Measurements from ENCODE around the gene ILF3. TPM values are rescaled to one million over a fixed set of nuclear protein-coding genes. Genes with fewer than 3 reads are reported as not detected.
A peak's percentile ranks its signal among the peaks of the same experiment; 100 is the strongest.

ILF3 gene
- total and polyA plus RNA-seq, 10 of the 15 experiments (the other 5 are each of a cell fraction or from before 2014, with no cell fraction given) = 28.1 to 383 (median 176) TPM

- TF ChIP-seq NR2C2 (IDR thresholded peaks at IDR 0.05; ENCODE audit: borderline replicate concordance, control insufficient read depth, insufficient read length, low read depth) (no peak), DPF2 (IDR thresholded peaks at IDR 0.05) (no peak), MXI1 (IDR thresholded peaks at IDR 0.05; ENCODE audit: low read depth, low read length) (no peak), EED (IDR thresholded peaks at IDR 0.05; ENCODE audit: low read depth) (no peak), ZBTB40 (IDR thresholded peaks at IDR 0.05; ENCODE audit: borderline replicate concordance) (no peak)
- Histone ChIP-seq H3K4me1 (ENCODE audit: control insufficient read depth, insufficient read depth, low read length) (peaks cover 20% of the 10 kb centered on the region), H4K20me1 (ENCODE audit: control insufficient read depth, insufficient read depth) (peaks cover 5% of the 10 kb centered on the region; the same call in 1 of the 2 replicates), H2AFZ (ENCODE audit: control insufficient read depth, low read depth, low read length) (no peak overlapping the region), H3K9me3 (replicated peaks; ENCODE audit: control insufficient read depth, insufficient read depth, low read length) (no peaks in the 10 kb centered on the region), H3K36me3 (ENCODE audit: control insufficient read depth in 2 of 2, insufficient read depth in 2 of 2, low read length in 1 of 2) (peaks cover 4 to 10% of the 10 kb centered on the region in 2 experiments; a peak in 3 of 4 replicates), H3K79me2 (ENCODE audit: control insufficient read depth, insufficient read depth, low read length) (peaks cover 74% of the 10 kb centered on the region), H3K9ac (ENCODE audit: control insufficient read depth, insufficient read depth, low read length) (no peak overlapping the region), H3K27ac (ENCODE audit: control insufficient read depth, insufficient read depth) (no peak overlapping the region), H3K4me3 (no peak overlapping the region), H3K4me2 (ENCODE audit: control insufficient read depth, insufficient read depth) (no peak overlapping the region), H3K27me3 (replicated peaks in 1 of 2; ENCODE audit: control insufficient read depth in 2 of 2, insufficient read depth in 2 of 2, low read length in 1 of 2) (no peaks in the 10 kb centered on the region)
- intact Hi-C loops (cut with micrococcal nuclease; ENCODE audit: unreplicated experiment) (no loop called here), in situ Hi-C loops (cut with MboI) (no loop called here)
- ChIA-PET SMC1A (ENCODE audit: uncharacterized antibody, unreplicated experiment) (interaction anchor here (2.6 kb wide), 1 partner anchor 13 kb away, joined by 10 read pairs; the partner anchor contains the start of gene DNM2), POLR2A (no interaction called here), CTCF (no interaction called here), RAD21 (ENCODE audit: unreplicated experiment) (no interaction called here)
- no peak for ATAC-seq
- WGBS (ENCODE audit: insufficient coverage, insufficient replicate concordance, low lambda C conversion rate, missing lambda C conversion rate) = 98% methylated on average over 14 of the region's 14 CpGs
- BruUV-seq (replicated peaks) = TSS peak; percentile 42
- FAIRE-seq = no peak
- DNase-seq (ENCODE audit: low read depth, low spot score) = no peak
Measured at GRCh38 chr19:10729411-10729810, 75.3 kb downstream of the ILF3 start.
